GM19455 (cell line): Measurements from ENCODE around the gene TRPV2.

ENCODE experiments used
- ATAC-seq: cut with Tn5 transposase; IDR thresholded peaks from one replicate; pipeline ENCODE4 v1.9.1; 2021; ENCODE audit not compliant: unreplicated experiment

TRPV2 gene

GRCh38 chr17:16453493-16453851 lies 38.1 kb downstream of the TRPV2 start:
- no peak for ATAC-seq

- ATAC-seq = no peak
Observed at GRCh38 chr17:16455997-16456741, 40.8 kb downstream of the TRPV2 start.

GRCh38 chr17:16456742-16457316 lies 41.5 kb downstream of the TRPV2 start:
- no peak for ATAC-seq

- no peak for ATAC-seq
Observed at GRCh38 chr17:16459271-16459670, 43.9 kb downstream of the TRPV2 start.

- ATAC-seq = no peak
Observed at GRCh38 chr17:16459855-16460550, 44.6 kb downstream of the TRPV2 start.

- ATAC-seq = no peak
Observed at GRCh38 chr17:16460796-16461605, 45.6 kb downstream of the TRPV2 start.

GRCh38 chr17:16461606-16461866 lies 46.2 kb downstream of the TRPV2 start:
- ATAC-seq = no peak

GRCh38 chr17:16462070-16462864 lies 46.9 kb downstream of the TRPV2 start:
- no peak for ATAC-seq

GRCh38 chr17:16463358-16464302 lies 48.3 kb downstream of the TRPV2 start:
- ATAC-seq = no peak

- no peak for ATAC-seq
Observed at GRCh38 chr17:16464303-16465051, 49.1 kb downstream of the TRPV2 start.

GRCh38 chr17:16465052-16465312 lies 49.6 kb downstream of the TRPV2 start:
- ATAC-seq = no peak

GRCh38 chr17:16465861-16466338 lies 50.5 kb downstream of the TRPV2 start:
- no peak for ATAC-seq

- no peak for ATAC-seq
Observed at GRCh38 chr17:16466407-16466806, 51.0 kb downstream of the TRPV2 start.

- ATAC-seq = no peak
Observed at GRCh38 chr17:16467044-16467443, 51.7 kb downstream of the TRPV2 start.

- ATAC-seq = no peak
Observed at GRCh38 chr17:16467886-16468285, 52.5 kb downstream of the TRPV2 start.

GRCh38 chr17:16468428-16468992 lies 53.1 kb downstream of the TRPV2 start:
- no peak for ATAC-seq

GRCh38 chr17:16470265-16470664 lies 54.9 kb downstream of the TRPV2 start:
- ATAC-seq = no peak

GRCh38 chr17:16471295-16471694 lies 55.9 kb downstream of the TRPV2 start:
- no peak for ATAC-seq

GRCh38 chr17:16472539-16472938 lies 57.2 kb downstream of the TRPV2 start:
- ATAC-seq = no peak
